IMR-90 (cell line): ENCODE measurements around the gene ZNF549. TPM values are rescaled to one million over a fixed set of nuclear protein-coding genes. Genes with fewer than 3 reads are reported as not detected.

Experiments used
- ATAC-seq: fragments of 200-7000 bp; cut with Tn5 transposase; 2 replicates; pipeline ENCODE4 v1.9.1; 2020; ENCODE audit warnings: low read depth, mild to moderate bottlenecking, moderate library complexity
- BruUV-seq: library from RNA; stranded (reverse); fragments of 400-500 nt; replicated peaks from 2 replicates; lab custom pipeline; 2021; lab: Mats Ljungman, UMichigan
- CTCF ChIA-PET: fragments of 300-600 bp; formaldehyde crosslinking; extraction: SDS; loops from one replicate; lab custom pipeline; 2021; ENCODE audit warnings: antibody characterized with exemption; lab: Yijun Ruan, JAX
- POLR2A ChIA-PET: fragments of 300-600 bp; sonication (Branson Sonifier 250); formaldehyde crosslinking; loops from one replicate; lab custom pipeline; 2022; ENCODE audit warnings: antibody characterized with exemption; ENCODE audit not compliant: unreplicated experiment; lab: Charles Lee
- DNase-seq: peaks from one replicate; pipeline ENCODE4 v3.0.0; 2013
- H2AFZ ChIP-seq: replicated peaks from 2 replicates; pipeline ENCODE3; 2013; ENCODE audit warnings: low read length, mild to moderate bottlenecking; ENCODE audit not compliant: poor library complexity
- H2AK5ac ChIP-seq: 2 replicates; pipeline ENCODE4 v1.6.1; 2013; ENCODE audit warnings: low read depth, low read length, inconsistent platforms
- H2AK9ac ChIP-seq: replicated peaks from 2 replicates; pipeline ENCODE3; 2013; ENCODE audit warnings: mild to moderate bottlenecking, low read depth, low read length, moderate library complexity; ENCODE audit not compliant: poor library complexity
- H2BK120ac ChIP-seq: 2 replicates; pipeline ENCODE4 v1.6.1; 2013; ENCODE audit warnings: low read depth, low read length, inconsistent platforms
- H2BK15ac ChIP-seq: 3 replicates; pipeline ENCODE4 v1.6.1; 2013; ENCODE audit warnings: low read depth, low read length, inconsistent platforms
- H2BK20ac ChIP-seq: 2 replicates; pipeline ENCODE4 v1.6.1; 2013; ENCODE audit warnings: low read depth, mild to moderate bottlenecking, inconsistent platforms, low read length, moderate library complexity
- H2BK5ac ChIP-seq: 2 replicates; pipeline ENCODE4 v1.6.1; 2013; ENCODE audit warnings: mild to moderate bottlenecking, low read depth, low read length, inconsistent platforms; ENCODE audit not compliant: poor library complexity, severe bottlenecking
- H3K14ac ChIP-seq: replicated peaks from 2 replicates; pipeline ENCODE4 v1.6.1; 2013; ENCODE audit warnings: low read depth, low read length, inconsistent platforms
- H3K18ac ChIP-seq: 2 replicates; pipeline ENCODE4 v1.6.1; 2013; ENCODE audit warnings: low read depth, low read length, control low read depth
- H3K23ac ChIP-seq: 2 replicates; pipeline ENCODE4 v1.6.1; 2013; ENCODE audit warnings: low read depth, low read length, inconsistent platforms
- H3K27ac ChIP-seq: 2 replicates; pipeline ENCODE4 v1.5.1; 2013; ENCODE audit warnings: mild to moderate bottlenecking, control low read depth, low read length; ENCODE audit not compliant: insufficient read depth
- H3K27me3 ChIP-seq: 2 replicates; pipeline ENCODE4 v1.6.1; 2013; ENCODE audit warnings: low read length; ENCODE audit not compliant: control insufficient read depth, insufficient read depth
- H3K36me3 ChIP-seq: 2 replicates; pipeline ENCODE4 v1.6.1; 2013; ENCODE audit warnings: low read length, mixed read lengths; ENCODE audit not compliant: control insufficient read depth, insufficient read depth
- H3K4ac ChIP-seq: 2 replicates; pipeline ENCODE4 v1.6.1; 2013; ENCODE audit warnings: low read depth, low read length, inconsistent platforms
- H3K4me1 ChIP-seq: 2 replicates; pipeline ENCODE4 v1.6.1; 2013; ENCODE audit warnings: low read length, mixed read lengths; ENCODE audit not compliant: control insufficient read depth, insufficient read depth
- H3K4me2 ChIP-seq: 2 replicates; pipeline ENCODE4 v1.6.1; 2013; ENCODE audit warnings: low read depth, mild to moderate bottlenecking, control low read depth, low read length, moderate library complexity
- H3K4me3 ChIP-seq: 2 replicates; pipeline ENCODE4 v1.5.1; 2013; ENCODE audit warnings: low read depth, mild to moderate bottlenecking, control low read depth, low read length, moderate library complexity; ENCODE audit not compliant: insufficient read depth
- H3K56ac ChIP-seq: 2 replicates; pipeline ENCODE4 v1.6.1; 2013; ENCODE audit warnings: low read length, inconsistent platforms; ENCODE audit not compliant: insufficient read depth; ENCODE audit errors: extremely low read depth
- H3K79me1 ChIP-seq, 2 experiments: 2 replicates each; pipeline ENCODE4 v1.6.1; 2013; ENCODE audit warnings: low read length in 2 of 2, inconsistent platforms in 1 of 2, low read depth in 1 of 2
- H3K9ac ChIP-seq: 2 replicates; pipeline ENCODE4 v1.6.1; 2013; ENCODE audit warnings: low read depth, low read length, control low read depth
- H3K9me1 ChIP-seq: 2 replicates; pipeline ENCODE4 v1.6.1; 2013; ENCODE audit warnings: low read length, inconsistent platforms; ENCODE audit not compliant: insufficient read depth
- H3K9me3 ChIP-seq: 2 replicates; pipeline ENCODE4 v1.6.1; 2013; ENCODE audit warnings: low read length; ENCODE audit not compliant: control insufficient read depth, insufficient read depth
- H4K20me1 ChIP-seq: 2 replicates; pipeline ENCODE4 v1.6.1; 2013; ENCODE audit warnings: low read length, inconsistent platforms; ENCODE audit not compliant: insufficient read depth
- H4K5ac ChIP-seq: 2 replicates; pipeline ENCODE4 v1.6.1; 2013; ENCODE audit warnings: mild to moderate bottlenecking, low read depth, low read length, control low read depth
- H4K8ac ChIP-seq, 2 experiments: 2 replicates each; pipeline ENCODE4 v1.6.1; 2013; ENCODE audit warnings: low read depth in 2 of 2, low read length in 2 of 2, control low read depth in 1 of 2, inconsistent platforms in 1 of 2
- H4K91ac ChIP-seq: 2 replicates; pipeline ENCODE4 v1.6.1; 2013; ENCODE audit warnings: low read depth, low read length, inconsistent platforms; ENCODE audit not compliant: insufficient read depth
- BHLHE40 ChIP-seq: fragments of 150-350 bp; IDR thresholded peaks from 2 replicates; pipeline ENCODE4 v1.6.1; 2016; ENCODE audit warnings: mild to moderate bottlenecking, low read depth, low read length
- MXI1 ChIP-seq: IDR thresholded peaks from 2 replicates; pipeline ENCODE4 v1.6.1; 2012; ENCODE audit warnings: low read depth, mild to moderate bottlenecking, low read length, moderate library complexity, borderline replicate concordance
- POLR2A ChIP-seq: IDR thresholded peaks from 2 replicates; pipeline ENCODE4 v1.6.1; 2012; ENCODE audit warnings: mild to moderate bottlenecking, low read depth, low read length
- WGBS, 2 experiments: methylation state at CpG; one replicate each; pipeline versions ENCODE4 v1.1.5 to v1.1.7; 2013; ENCODE audit warnings: missing lambda C conversion rate in 2 of 2; ENCODE audit not compliant: insufficient read length in 1 of 2; ENCODE audit errors: extremely low coverage in 2 of 2; 5-methylcytosine and 5-hydroxymethylcytosine counted together
- dilution Hi-C: fragments of 300-500 bp; cut with HindIII; formaldehyde crosslinking; loops from one replicate; pipeline ENCODE4 v1.14.3; 2018; ENCODE audit warnings: low sequenced_read_pairs; ENCODE audit not compliant: unreplicated experiment
- in situ Hi-C: fragments of 300-500 bp; cut with MboI; formaldehyde crosslinking; loops from 3 replicates; pipeline ENCODE4 v1.14.3; 2019; ENCODE audit warnings: low sequenced_read_pairs, inconsistent platforms, mixed read lengths
- intact Hi-C: fragments of 100-400 bp; cut with micrococcal nuclease; formaldehyde crosslinking; loops from 2 replicates; pipeline ENCODE4 v1.10.0; 2022
- polyA plus RNA-seq, 3 experiments: library from polyadenylated mRNA; depleted of rRNA; stranded (reverse); fragments of >200 nt; gene quantifications; 2 replicates each; pipeline ENCODE4 v1.2.3, GENCODE V29; 2012; ENCODE audit warnings: low replicate concordance in 1 of 3
- total RNA-seq: library from RNA; depleted of rRNA; stranded (reverse); fragments of >200 nt; gene quantifications from 2 replicates; pipeline ENCODE4 v1.2.3, GENCODE V29; 2012

ZNF549 gene
- total and polyA plus RNA-seq, 2 of the 4 experiments (the other 2 are of a cell fraction), result 2.4 to 8.6 TPM

- Histone ChIP-seq H3K27ac (peak within 1 kb of the TSS; percentile 75), H2BK120ac (peak within 1 kb of the TSS; percentile 32; the same call in 1 of the 2 replicates), H2BK20ac (peak within 1 kb of the TSS; percentile 41; the same call in 1 of the 2 replicates), H2BK5ac (peak within 1 kb of the TSS; percentile 88), H3K4me2 (peak within 1 kb of the TSS; percentile 90), H2AFZ (peak within 1 kb of the TSS; percentile 97), H3K4me1 (peaks cover 2% of the 10 kb centered on the region), H4K5ac (peak within 1 kb of the TSS; percentile 87), H3K9ac (peak within 1 kb of the TSS; percentile 91), H3K27me3 (no peaks in the 10 kb centered on the region), H2BK15ac (peak within 1 kb of the TSS; percentile 68; the same call in 1 of the 3 replicates), H3K36me3 (peaks cover 14% of the 10 kb centered on the region), H3K9me3 (peaks cover 14% of the 10 kb centered on the region), H4K20me1 (no peaks in the 10 kb centered on the region), H3K56ac (no peak within 1 kb of the TSS), H3K4ac (peak within 1 kb of the TSS; percentile 58), H2AK9ac (peak within 1 kb of the TSS; percentile 90), H3K79me1 (peaks cover 9 to 29% of the 10 kb centered on the region in 2 experiments; a peak in 3 of 4 replicates), H3K18ac (peak within 1 kb of the TSS; percentile 71), H2AK5ac (peak within 1 kb of the TSS; percentile 60), H3K4me3 (peak within 1 kb of the TSS; percentile 95), H3K23ac (peak within 1 kb of the TSS; percentile 70), H4K8ac (peak within 1 kb of the TSS; percentile 50 to 88), H3K9me1 (no peaks in the 10 kb centered on the region), H4K91ac (peak within 1 kb of the TSS; percentile 58; the same call in 1 of the 2 replicates), H3K14ac (peak within 1 kb of the TSS; percentile 66)
- peak; percentile 98 for ATAC-seq
- ChIA-PET POLR2A (no interaction called here), CTCF (no interaction called here)
- no TSS peak for BruUV-seq
- 0% methylated on average over 29 of the region's 56 CpGs; no CpG with 5 or more reads in 1 of the 2 experiments for WGBS, 2 experiments
- in situ Hi-C loops, result no loop called here
- DNase-seq, result peak; percentile 83
- dilution Hi-C loops, result no loop called here
- intact Hi-C loops, result no loop called here
- TF ChIP-seq BHLHE40 (no peak), POLR2A (peak; percentile 52; the same call in 1 of the 2 replicates), MXI1 (peak; percentile 87)
These were observed 32.4 kb downstream of the ZNF549 start, which contains the start of gene ZNF550 for GRCh38 chr19:57559404-57560025. Gene ZNF550, minus strand, starts transcription at chr19:57559863. Its CDS starts 181 bp downstream, at chr19:57559682.
